HG03095 (cell line): ENCODE measurements around the gene RHOA.
"Not testable (repeated sequence)": the region's sequence is repeated elsewhere in the genome, so short reads cannot be mapped to it uniquely, and the experiment has no call there.

Source experiments
- ATAC-seq: cut with Tn5 transposase; IDR thresholded peaks from one replicate; pipeline ENCODE4 v1.9.1; 2021; ENCODE audit warnings: moderate library complexity; ENCODE audit not compliant: unreplicated experiment

RHOA gene

GRCh38 chr3:49412632-49413337 lies 1.0 kb upstream of the RHOA start:
- no peak for ATAC-seq

GRCh38 chr3:49411535-49411967 lies 225 bp downstream of the RHOA start:
- peak; percentile 26 for ATAC-seq

GRCh38 chr3:49410846-49411534 lies 786 bp downstream of the RHOA start:
- no peak for ATAC-seq

- no peak for ATAC-seq
These were observed 1.5 kb downstream of the RHOA start for GRCh38 chr3:49410066-49410845.

GRCh38 chr3:49406571-49407565 lies 4.9 kb downstream of the RHOA start:
- ATAC-seq, result no peak

- ATAC-seq, result not testable (repeated sequence)
These were observed 6.2 kb downstream of the RHOA start for GRCh38 chr3:49405570-49405969.

GRCh38 chr3:49403891-49404290 lies 7.9 kb downstream of the RHOA start:
- no peak for ATAC-seq

GRCh38 chr3:49401766-49402165 lies 10.0 kb downstream of the RHOA start:
- ATAC-seq, result no peak

GRCh38 chr3:49399461-49399860 lies 12.3 kb downstream of the RHOA start:
- ATAC-seq, result no peak

- no peak for ATAC-seq
These were observed 14.3 kb downstream of the RHOA start for GRCh38 chr3:49397470-49397869.

- ATAC-seq, result not testable (repeated sequence)
These were observed 20.5 kb downstream of the RHOA start for GRCh38 chr3:49391310-49391709.

- no peak for ATAC-seq
These were observed 22.5 kb downstream of the RHOA start for GRCh38 chr3:49389297-49389696.

- no peak for ATAC-seq
These were observed 23.4 kb downstream of the RHOA start for GRCh38 chr3:49388289-49388820.

- ATAC-seq, result no peak
These were observed 24.1 kb downstream of the RHOA start for GRCh38 chr3:49387721-49388120.

GRCh38 chr3:49386056-49386756 lies 25.6 kb downstream of the RHOA start:
- no peak for ATAC-seq

- ATAC-seq, result no peak
These were observed 26.2 kb downstream of the RHOA start for GRCh38 chr3:49385617-49386016.

- no peak for ATAC-seq
These were observed 28.4 kb downstream of the RHOA start for GRCh38 chr3:49383387-49383786.

- no peak for ATAC-seq
These were observed 33.4 kb downstream of the RHOA start for GRCh38 chr3:49378249-49378895.

GRCh38 chr3:49377483-49377882 lies 34.3 kb downstream of the RHOA start:
- no peak for ATAC-seq
